ENCODE results near the gene AUTS2.

AUTS2 gene

DNA sequence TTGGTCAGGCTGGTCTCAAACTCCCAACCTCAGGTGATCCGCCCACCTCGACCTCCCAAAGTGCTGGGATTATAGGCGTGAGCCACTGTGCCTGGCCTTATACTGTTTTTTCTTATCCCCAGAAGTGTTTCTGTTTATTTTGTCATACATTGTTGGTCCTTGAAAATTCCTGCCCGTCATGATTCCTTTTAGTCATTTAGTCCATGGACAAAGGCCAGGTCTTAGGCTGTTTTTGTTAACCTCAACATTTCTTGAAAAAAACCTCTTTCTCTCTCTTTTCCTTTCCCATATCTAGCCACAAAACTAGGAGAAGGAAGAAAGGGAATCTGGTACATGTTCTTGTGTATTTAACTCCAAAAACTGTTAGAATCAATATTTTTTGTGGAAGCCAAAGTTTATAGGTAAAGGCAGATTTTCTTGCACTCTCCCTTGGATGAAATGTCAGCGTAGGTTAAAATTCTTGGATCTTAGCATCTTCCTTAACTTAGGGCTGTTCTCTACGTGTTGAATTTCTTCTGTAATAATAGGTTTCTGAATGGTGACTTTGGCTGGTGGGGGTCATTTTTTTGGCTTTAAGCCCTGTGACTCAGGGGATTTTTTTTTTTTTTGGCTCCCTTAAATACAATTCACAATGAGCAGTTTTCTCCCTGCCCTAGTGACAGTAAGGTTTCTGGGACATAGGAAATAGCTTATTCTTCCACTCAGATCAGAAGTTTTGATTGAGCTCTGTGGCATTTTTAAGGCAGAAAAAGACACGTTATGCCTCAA lies 500.8 kb downstream of the AUTS2 start:
- no peak for DNase-seq

DNA sequence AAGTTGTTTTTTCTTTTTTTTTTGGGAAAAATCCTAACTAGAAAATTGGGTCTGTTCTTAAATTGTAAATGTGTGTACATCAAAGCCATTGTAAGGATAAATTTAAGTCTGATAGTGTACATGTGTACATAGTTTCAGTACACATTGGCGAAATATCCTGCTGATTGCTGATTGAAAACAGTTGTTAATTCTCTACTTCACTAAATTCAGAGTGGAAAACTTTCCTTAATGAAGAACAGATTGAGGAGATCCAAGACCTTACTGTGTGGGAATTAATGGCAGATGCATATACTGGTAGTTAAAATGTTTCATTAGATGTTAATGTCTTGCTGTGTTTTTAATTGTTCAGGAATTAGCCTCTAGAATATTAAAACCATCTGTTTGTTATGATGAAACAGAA lies 506.0 kb downstream of the AUTS2 start:
- no peak for DNase-seq

DNA sequence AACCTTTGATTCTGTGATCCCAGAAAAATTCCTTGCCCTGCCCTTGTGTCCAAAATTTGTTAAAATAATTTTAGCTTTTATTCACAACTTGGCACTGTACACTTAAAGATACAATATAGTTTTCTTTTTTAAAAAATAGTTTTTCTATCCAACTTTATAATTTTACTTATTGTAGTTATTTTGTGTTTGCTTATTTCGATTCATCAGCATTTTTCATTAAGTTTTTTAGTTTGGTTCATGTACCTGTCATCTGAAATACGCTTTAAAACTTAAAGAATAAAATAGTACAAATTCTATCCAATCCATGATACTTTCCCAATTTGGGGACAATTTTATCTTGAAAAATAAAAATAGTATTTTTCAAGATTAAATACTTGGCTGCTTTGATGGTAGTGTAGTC lies 514.8 kb downstream of the AUTS2 start:
- DNase-seq: no peak

DNA sequence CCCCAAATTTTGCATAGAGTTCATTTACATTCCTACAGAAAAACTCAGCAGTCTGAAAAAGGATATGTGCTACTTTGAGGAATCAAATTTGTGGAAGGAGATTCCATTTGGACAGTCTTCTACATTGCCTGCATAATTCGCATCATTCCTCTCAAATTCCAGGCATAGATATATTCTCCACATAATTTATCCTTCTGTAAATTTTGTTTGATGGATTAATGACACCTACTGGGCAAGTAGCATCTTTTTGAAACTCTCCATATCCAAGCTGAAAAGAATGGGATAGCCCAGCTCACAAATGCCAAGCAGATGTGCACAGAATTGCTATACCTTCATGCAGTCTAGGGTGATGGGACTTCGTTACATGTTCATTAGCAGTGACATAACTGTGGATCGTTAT lies 515.3 kb downstream of the AUTS2 start:
- no peak for DNase-seq

DNA sequence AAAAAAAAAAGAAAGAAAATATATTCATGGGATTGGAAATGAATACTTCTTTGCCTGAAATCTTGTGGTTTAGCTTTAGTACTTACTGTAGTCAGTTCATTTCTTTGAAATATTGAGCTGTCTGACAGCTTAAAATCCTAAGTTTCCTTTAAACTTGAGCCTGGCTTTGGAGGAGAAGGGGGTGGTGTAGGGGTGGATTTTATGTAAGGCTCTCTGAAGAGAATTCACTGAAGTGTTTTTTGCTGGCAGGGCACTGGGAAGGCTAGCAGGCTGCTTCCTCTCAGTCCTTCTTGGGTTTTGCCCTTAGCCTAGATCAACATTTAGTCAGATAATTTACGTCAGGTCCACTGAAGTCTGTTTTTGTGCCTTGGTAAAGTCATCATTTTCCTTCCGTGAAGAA lies 516.5 kb downstream of the AUTS2 start:
- no peak for DNase-seq

DNA sequence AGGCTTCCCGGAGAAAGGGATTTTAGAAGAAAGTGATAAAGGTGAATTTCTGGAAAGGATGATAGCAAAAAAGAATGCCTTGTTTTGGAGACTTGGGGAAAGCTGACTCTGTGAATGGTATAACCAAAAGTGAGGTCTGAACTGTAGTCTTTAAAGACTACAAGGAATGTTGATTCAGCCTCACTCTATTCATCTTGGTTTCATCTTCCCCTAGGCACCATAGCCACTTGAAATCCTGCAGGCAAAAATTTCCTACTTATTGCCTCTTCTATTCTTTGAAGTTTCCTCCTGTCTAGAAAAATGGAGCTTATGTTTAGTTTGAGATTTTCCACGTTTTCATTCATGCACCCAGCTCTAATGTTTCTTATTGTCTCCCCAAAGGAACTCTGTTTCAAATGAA lies 518.0 kb downstream of the AUTS2 start:
- no peak for DNase-seq

DNA sequence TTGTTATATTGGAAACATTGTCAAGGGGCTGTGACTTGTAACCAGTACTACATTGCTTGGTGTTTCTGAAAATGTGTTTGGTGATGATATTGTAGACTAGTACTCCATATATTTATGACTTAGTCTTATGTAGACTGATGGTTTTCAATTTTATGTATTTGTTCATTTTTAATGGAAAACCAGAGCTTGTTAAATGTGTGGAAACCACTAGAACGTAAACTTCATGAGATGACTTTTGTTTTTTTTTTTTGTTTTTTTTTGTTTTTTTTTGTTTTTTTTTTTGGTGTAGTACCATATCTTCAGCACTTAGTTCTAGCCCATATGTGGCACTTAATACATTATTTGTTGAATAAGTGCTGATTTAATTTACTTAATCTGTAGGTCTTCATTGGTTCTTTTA lies 518.6 kb downstream of the AUTS2 start:
- DNase-seq: no peak

DNA sequence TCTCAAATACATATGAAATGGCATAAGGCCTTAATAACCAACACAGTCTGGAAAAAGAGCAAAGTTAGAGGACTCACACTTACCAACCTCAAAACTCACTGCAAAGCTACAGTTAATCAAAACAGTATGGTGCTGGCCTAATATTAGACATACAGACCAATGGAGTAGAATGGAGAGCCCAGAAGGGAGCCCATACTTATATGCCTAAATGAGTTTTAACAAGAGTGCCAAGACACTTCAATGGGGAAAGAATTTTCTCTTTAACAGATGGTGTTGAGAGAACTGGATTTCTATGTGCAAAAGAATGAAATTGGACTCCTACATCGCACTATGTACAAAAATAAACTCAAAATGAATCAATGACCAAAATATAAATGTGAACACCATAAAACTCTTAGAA lies 522.6 kb downstream of the AUTS2 start:
- no peak for DNase-seq

DNA sequence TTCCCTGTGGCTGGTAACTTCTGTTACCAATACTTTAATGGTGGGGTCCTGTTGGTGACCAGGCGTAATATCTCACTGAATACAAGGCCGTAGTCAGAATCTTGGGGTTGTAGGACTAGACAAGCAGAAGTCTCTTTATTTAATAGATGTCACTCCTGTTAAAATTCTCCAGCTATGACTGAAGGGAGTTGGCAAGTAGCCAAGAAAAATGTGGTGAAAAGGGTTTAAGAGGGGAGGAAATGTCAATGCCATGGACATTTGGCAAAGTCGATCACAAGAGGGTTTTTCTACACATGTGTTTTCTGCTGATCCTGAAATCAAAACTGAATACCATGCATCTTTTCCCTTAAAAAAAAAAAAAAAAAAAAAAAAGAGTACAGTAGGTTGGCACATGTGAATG lies 533.5 kb downstream of the AUTS2 start:
- DNase-seq: peak; percentile 32

DNA sequence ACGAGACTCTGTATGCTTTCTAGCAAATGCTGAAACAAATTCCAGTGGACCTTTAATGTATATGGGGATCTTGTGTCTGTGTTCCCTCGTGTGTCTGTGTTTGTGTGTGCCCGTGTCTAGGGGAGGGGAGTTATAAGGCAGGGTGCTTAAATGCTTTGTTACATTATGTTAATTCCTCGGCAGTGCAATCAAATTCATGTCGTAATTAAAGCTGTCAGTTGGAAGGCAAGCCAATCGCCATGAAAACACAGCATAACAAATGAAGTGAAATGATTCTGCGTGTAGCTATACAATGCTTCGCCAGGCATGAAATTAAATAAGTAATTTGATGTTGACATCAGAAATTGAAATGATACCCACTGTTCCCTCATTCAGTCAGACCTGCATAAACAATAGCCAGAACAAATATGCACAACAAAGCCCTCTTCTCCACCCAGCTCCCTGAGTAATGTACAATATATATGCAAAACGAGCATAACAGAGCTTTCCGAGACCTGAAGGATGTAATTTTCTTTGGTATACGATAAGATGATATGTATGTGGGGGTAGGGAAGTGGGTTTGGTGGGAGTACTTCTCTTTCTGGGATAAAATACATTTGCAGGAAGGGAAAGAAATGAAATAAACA lies 534.1 kb downstream of the AUTS2 start:
- DNase-seq: no peak

DNA sequence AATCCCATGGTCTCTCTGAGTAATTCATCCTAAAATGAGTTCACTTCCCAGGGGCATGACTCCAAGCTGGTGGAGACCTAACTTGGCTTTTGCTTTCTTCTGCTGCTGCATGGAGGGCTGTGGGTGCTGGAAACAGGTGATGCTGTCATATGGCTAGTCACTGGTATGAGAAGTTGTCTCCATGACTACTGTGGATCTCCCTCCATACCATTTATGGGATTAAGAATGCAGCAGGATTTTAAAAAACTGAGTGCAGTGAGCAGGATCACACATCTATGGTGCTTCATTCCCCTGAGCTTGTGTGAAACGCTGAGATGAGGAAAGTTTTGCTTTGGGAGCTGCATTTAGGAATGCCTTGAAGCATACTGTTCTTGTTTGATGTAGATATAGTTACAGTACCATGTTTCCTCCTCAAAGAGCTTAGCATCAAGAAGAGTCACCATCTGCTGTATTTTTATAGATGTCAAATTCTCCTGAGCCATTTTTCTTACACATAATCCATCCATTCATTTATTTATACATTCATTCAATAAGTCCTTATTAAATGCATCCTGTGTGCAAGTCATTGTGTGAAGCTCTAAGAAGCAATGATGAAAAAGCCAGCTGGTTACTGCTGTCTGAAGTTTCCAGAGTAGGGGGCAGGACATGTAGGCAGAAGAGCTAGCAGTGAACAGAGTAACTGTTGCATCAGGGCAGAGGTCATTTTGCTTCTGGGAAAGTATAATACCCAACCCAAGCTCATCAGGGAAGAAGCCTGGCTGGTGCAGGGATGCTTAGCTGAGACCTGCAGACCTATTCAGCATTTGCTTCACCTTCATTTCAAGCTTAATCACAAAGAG lies 534.8 kb downstream of the AUTS2 start:
- no peak for DNase-seq

DNA sequence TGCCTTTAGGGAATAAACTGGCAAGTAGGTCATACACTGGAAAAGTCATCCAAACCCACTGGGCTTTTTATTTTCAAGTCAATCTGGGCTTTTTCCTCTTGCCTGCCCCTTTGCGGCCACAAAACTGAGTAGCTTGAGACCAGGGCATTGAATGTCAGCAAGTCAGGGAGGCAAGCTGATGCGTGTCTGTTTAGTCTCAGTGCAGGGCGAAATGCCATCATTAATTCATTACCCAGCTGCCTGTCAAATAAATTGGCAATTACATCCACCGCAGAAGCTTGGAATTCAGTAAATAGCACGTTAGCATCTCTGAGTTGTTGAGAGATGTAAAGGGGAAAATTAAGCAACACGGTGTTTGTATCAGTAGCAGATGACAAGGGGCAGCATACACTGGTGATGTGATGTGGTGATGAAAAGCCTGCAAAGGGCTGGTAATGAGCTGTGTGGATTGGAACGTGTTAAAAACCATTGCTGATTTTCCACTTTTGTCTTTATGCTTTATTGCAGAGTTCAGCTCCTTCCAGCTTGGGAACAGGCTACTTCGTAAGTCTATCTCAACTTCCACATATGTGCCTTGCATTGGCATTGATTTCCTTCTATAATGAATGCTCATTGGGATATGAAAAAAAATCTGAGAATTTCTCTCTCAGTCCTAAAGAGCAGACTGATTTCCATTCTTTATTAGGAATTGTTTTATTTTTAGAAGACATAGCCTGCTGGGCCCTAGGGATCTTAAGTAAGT lies 535.9 kb downstream of the AUTS2 start:
- DNase-seq: no peak

DNA sequence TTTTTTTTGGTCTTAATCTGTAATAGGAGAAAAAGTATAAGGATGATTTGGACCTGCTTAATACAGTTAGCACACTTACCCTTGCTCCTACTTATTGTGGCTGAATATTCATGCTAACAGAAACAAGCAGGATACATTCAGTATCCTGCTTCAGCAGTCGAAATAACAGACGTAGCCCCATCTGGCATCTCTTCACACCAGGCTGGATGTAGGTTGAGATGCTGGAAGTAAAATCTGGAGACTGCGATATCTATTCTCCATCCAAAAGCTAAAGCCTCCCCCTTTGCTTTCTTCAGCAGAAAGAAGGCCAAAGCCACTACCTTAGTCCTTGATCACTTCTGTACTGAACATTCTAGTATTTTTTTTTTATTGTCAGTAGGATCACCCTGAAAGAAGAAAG lies 537.4 kb downstream of the AUTS2 start:
- DNase-seq: no peak

DNA sequence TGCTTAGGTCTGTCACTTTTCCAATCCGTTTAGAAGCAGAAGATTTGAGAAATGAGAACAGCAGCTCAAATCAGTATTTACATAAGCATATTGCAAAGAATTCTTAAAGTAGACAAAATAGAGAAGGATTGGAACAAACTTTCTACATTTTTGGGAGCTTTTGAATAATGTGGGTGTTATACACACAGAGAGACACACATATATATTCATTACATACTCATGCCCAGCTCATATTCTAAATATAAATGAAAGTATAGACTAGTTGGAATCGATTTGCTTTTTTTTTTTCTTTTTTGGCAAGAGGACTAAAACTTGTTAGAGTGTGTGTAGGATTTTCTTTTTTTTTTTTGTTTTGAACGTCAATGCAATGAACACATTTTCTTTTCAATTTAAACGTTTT lies 538.9 kb downstream of the AUTS2 start:
- DNase-seq: no peak

DNA sequence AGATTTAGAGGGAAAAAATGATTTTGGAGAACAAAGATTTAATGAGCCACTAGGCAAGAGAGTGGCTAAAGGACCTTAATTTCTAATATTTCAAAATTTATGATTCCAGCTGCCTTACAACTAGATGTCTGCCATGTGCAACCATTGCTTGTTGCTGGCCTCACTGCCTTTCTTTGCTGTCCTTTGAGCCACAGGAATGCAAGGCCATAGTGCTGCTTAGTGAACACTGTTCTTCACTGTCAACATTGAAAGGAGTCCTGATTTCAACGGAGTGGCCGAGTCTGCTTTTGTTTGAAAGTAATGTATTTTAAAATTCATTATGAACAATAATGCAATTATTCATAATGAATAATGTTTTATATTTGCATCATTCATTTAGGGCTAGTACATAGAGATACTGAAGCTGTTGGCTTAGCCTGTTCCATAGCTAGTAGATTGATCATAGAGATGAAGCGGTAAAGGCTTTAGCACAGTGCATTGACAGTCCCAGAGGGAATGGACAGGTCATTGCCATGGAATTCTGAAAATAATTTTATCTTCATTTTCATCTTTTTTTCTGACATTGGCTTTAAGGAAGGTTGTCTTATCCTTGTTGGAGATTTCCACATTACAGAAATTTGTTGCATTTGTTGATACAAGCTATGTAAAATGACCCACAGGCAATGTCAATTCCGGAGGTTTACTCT lies 544.1 kb downstream of the AUTS2 start:
- no peak for DNase-seq

DNA sequence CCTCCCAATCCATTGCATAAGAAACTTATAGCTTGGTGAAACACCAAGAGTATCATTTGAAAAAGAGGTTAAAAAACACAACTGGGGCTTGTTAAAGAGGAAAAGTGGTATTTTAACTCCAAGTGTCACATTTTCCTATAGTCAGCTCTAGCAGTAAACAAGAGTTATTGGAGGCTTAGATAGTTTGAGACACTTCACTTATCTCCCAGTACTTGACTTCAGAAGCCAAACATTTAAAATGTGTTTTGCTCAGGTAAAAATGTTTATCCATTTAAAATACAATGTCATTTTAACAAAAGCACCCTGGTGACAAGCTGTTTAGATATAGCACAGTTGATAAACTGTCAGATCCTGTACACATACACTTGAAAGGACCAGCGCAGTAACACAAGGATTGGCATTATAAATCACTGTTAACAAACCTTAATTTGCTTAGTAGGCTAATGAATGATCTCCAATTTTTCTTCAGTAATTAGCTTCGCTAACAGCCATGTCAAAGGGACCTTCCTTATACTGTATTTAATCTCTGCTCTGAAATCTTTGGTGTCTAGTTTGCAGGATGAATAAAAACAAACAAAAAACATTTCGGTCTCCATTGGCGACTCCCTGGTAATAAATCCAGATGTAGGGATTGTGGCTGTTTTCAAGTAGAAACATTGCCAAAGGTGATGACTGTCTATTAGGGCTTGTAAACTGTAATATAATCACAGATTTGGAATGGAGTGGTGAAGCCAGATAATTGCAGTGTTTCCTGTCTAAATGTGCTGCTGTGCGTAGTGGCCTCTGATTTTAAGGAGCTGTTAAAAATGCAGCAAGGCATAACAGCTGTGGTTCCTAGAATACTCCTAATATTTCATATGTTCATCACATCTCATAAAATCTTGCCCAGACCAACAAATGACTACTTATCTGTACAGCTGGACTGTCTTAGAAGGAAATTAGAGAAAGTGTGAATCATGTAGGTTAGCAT lies 545.1 kb downstream of the AUTS2 start:
- DNase-seq: no peak

DNA sequence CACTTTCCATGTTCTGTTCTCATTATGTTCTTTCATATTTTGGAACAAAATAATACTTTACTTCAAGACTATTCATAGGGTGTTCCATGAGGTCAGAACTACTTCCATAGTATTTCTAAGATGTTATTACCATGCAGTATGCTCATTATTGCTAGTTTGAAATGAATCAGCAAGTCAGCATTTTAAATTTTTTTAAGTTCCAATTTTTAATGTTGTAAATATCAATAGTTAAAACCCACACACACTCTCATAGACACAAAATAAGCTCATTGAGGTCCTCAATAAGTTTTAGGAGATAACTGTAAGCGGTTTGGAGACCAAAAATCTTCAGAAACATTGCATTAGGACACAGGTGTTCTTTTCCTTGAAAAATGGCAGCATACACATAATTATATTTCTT lies 550.7 kb downstream of the AUTS2 start:
- DNase-seq: no peak

DNA sequence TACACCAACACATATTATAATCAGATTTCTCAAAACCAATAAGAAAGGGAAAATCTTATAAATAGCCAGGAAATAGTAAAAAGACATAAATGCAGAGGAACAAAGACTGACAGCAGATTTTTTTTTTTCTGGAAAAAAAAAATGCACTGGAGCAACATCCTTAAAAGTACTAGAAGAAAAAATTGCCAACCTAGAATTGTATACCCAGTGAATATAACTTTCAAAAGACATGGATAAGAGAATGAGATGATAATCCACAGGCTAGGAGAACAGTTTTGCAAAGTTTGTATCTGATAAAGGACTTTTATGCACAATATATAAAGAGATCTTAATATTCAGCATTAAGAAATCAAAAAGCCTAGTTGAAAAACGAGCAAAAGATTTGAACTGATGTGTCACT lies 554.0 kb downstream of the AUTS2 start:
- no peak for DNase-seq

DNA sequence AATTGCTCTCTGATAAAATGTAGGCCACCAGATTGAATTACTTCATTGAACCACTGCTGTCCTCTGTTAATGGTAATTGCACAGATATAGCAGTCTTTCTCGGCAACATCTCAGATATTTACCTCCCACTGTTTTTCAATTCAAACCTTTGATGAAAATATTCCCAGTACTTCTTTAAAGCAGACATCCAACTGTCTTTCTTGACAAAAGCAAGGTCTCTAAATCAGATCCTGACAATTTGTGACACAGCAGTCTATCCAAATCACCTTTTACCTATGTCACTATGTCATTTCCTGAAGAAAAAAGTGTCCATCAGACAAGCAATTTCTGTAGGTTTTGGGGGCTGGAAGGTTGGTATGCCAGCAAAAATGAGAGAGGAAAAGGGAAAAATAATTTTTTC lies 555.7 kb downstream of the AUTS2 start:
- no peak for DNase-seq

DNA sequence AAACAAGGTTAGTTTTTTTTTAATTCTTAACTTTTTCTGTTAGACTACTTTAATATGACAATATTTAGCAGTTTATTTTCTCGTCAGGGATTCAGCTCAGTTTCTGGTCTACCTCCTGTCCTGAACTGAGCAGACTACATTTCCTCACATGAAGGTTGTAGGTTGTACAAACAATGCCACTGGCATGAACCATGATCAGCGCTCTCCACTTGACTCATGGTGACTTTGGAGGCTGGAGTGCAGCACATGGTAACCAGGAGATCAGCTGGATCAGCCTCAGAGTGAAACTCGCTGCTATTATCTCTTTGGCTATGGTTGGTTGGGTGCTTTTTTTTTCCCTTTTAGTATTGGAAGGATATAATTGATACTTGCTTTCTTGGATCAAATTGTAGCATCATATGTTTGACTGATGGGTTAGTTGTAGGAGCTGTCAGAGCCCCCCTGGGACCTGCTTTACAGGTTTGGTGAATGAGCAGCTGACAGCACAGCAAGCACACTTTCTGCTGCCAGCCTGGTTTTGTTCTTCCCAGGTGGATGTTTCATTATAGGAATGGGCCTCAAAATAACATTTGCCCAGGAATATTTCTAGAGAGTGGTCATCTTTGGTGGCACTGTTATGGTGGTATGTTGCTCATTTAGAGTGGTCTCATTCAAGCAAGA lies 556.4 kb downstream of the AUTS2 start:
- DNase-seq: no peak

DNA sequence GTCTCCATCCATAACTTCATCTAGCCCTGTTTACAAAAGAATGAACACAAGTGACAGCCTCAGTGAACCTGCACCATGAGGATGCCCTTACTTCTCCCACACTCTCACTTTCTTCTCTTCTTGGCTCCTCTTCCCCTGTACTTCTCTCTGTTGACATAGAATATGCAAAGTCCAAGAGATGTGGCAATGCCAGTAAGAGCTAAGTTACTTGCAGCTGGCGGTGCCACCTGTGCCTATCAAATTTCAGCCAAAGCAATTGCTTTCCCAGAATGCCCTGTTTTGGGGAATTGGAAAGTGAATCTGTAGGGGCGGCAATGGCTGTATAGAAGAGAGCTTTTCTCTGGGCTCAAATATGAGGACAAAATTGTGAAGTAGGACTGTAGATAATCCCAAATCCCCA lies 557.8 kb downstream of the AUTS2 start:
- no peak for DNase-seq

All from hematopoietic multipotent progenitor cell treated with erythropoietin and hydrocortisone succinate and interleukin-3 and kit ligand, for 6 days (in vitro differentiated cells).